Activated T-cell treated with anti-CD3 and anti-CD28 coated beads for 1 hour (primary cell): ENCODE data around the gene COL7A1.
"Not testable (repeated sequence)": the region's sequence is repeated elsewhere in the genome, so short reads cannot be mapped to it uniquely, and the experiment has no call there.

Source experiments
- DNase-seq: peaks from one replicate; pipeline ENCODE4 v3.0.0-alpha.2; 2020; ENCODE audit warnings: low read depth

Gene COL7A1

DNA sequence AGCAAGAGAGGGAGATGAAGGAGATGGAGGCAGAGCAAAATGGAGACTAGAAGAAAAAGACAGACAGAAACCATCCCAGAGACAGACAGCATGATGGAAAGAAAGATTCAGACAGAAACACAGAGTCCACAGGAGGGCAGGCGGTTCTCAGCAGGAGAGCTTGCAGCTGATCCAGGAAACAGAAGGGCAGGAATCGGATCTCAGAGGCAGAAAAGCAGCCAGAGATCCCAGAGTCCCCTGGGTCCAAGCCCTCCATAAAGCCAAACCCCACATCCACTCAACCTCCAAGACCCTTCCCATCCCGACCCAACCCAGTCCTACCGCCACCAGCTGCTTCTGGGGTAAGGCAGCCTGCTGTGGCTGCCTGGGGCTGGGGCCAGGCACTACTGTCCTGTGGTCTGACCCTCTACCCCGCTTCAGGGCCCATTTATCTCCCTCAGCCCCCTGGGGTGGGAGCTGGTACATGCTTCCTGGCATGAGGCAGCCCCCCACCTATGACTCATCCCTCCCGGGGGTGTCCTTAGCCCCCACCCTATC, 31.7 kb downstream of the COL7A1 start, which contains the start of gene UCN2:
TSS of gene UCN2 (minus strand) at position 400 of the 537 bp plus-strand sequence. CDS start 657 bp downstream, outside the sequence.
- DNase-seq = no peak

DNA sequence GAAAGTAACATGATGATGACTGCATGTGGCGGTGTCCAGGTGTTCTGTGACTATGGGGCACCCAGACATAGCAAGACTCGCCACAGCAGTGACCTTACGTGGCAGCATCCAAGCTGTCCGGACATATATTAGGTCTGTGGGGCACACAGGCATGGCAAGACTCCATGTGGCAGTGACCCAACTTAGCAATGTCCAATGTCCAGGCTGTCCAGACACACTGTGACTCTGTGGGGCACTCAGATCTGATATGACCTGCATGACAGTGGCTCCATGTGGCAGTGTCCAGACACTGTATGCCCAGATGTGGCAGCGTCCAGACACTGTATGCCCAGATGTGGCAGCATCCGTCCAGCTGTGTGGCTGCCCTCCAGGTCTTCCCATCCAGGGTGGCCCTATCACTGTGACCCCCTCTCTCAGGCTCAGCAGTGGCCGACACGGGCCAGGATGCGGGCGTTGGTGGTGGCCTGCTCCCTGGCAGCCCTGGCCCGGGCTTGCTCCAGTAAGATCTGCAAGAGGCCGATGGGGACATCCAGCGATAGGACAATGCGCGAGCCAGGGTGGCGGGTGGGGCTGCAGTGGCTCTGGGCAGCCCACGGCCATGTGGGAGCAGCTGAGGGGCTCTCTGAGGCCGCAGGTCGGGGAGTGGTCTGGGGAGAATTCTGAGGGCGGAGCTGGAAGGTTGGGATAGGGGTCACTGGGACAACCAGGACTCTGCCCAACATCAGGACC, 32.6 kb downstream of the COL7A1 start:
- no peak for DNase-seq

DNA sequence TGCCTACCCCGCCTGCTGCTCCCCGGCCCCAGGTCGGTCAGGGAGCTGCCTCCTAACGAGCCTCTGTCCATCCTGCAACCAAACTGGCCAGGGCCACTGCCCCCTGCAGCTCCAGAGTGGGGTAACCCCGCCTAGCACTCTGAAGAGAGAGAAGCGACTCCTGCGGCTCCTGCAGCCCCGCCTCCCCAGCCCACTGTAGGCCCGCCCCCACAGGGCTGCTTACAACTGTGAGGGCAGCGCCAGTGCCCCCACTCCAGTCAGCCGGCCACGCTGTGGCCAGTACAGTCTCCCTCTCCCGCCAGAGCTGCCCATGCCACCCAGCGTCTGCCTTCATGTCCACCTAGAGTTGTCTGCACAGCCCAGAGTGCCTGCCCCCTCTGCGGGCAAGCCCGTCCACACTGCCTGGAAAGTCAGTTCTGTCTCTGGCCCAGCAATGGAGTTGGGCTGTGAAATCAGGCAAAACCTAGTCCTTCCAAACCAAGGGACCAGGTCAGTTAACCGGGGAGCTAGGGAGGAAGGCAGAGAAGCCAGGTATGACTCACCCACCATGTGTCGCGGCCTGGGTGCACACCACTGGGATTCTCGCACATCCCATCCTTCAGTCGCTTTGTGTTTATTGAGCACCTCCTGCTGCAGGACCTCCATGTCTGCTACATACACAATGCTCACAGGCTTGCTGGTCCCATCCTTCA, 33.9 kb downstream of the COL7A1 start:
- DNase-seq = no peak

DNA sequence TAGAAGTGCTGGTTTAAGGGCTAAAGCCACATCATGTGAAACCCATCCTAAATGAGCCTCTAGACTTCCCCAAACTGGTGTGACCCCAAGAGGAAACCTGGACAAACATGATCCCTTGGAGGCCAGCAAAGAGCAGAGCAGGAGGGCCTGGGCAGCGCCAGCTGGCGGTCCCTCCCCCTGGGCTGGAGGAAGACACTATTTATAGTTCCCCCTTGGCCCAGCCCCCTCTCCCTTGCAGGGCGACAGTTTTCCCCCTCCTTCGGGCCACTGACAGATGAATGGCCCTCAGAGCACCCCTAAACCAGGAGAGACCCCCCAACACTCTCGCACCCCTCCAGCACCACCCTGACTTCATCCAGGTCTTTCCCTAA, 34.5 kb downstream of the COL7A1 start:
- DNase-seq = no peak

DNA sequence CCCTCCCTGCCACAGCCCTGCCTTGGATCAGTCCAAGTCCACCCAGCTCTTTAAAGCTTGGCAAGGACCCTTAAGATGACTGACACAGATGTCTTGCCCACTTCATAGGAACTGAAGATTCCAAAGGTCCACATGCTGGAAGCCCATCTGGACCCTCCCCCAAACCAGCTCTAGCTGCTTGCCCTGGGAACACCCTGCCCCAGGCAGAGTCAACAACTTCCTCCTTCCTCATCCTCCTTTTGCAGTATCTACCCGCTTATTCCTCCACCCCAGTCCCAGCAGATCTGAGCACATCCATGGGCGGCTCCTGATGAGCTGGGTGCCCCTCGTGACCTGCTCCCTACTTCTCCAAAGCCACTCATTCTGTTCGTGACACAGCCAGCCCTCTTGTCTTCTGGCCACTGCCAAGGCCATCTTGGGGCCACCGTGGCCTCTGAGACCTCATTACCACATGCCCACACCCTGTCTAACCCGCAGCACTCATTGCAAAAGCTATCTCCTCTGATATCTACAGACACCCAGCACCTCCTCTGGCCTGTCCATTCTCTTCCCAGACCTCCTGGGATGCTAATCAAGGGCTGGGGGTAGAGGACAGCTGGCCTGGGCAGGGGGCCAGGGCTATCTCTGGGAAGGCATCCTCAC, 36.5 kb downstream of the COL7A1 start:
- no peak for DNase-seq

DNA sequence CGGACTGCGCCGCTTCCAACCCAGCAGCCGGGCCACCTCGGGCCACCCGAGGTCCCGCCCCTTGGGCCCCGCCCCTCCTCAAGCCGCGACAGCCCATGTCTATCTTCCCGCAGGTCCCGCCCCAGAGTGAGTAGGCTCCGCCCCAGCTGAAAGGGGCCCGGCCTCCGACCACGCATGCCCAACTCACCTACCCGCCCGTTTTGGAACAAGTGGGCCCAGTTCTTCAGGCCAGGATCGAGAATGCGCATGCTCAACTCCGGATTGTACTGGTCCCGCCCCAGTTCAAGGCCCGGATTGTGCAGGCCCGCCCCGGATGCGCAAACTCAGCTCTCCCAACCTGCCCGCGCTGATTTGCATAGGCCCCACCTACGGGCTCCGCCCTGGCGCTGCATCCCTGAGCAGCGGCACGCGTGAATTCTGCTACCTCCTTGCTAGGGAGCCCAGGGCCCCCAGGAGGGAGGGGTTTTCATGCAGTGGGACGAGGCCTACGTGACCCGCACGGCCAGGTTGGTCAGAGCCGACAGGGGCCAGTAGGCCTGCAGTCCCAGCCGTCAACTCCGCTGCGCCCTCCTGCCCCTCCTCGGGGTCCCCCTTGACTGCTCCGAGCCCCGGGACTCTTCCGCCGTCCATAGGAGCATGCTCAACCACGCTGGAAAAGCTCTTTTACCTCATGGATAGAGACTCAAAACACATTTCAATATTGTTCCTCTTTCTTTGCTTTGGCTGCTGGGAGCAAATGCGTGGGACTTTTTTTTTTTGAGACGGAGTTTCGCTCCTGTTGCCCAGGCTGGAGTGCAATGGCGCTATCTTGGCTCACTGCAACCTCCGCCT, 38.1 kb downstream of the COL7A1 start, which contains the start of gene PFKFB4:
TSS of gene PFKFB4 (minus strand) at position 8 of the 831 bp plus-strand sequence. CDS start 26 bp downstream, outside the sequence.
- DNase-seq = peak; percentile 99

DNA sequence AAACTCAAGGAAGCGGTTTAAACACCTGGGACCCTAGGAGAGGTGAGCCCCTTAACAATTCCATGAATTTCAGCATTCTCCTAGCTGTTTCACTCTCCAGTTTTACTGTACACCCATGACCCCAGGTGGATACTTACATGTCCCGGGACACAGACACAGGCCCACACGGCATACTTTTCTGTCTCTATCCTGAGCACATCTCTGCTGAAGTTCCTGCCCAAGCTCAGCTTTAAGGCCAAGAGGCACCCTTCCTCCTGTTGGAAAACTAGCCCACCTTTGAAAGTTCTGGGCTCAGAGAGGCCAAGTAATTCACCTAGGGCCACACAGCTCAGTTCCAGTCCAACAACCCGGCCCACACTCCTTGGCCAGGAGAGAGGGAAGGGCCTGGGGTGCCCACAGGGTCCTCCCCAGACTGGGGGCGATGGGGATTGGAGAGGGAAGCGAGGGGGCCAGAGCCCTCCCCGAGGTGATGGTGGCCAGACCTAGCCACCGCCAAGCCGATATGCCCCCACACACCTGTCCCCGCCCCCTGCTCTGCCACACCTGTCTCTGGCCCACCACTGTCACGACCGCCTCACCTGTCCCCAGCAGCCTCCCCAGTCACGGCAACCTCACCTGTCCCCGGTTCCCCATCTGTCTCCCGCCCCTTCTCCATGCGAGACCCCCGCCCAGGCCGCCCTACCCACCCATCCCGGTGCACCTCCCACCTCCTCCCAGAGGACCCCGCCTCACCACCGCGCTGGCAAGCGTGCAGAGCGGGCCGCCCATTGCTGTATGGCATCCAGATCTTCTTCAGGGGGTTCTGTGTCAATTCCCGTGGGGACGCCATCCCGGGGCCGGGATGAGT, 39.0 kb downstream of the COL7A1 start:
- DNase-seq = no peak

- no peak for DNase-seq
Observed at GRCh38 chr3:48555231-48555948, 39.7 kb downstream of the COL7A1 start.

- no peak for DNase-seq
Observed at GRCh38 chr3:48553886-48554845, 41.0 kb downstream of the COL7A1 start.

DNA sequence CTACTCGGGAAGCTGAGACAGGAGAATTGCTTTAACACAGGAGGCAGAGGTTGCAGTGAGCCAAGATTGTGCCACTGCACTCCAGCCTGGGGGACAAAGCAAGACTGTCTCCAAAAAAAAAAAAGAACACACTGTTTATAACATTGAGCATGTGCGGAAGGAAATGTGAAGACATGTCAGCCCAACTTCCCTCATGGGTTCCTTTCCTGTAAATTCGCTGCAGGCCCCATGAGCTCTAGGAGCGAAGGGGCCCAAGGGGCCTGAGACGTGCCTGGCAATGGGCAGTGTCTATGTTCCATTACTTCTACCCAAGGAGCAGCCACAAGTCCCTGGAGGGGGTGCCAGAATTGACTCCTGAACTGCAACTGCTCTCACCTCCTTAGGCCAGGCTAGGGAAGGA, 41.8 kb downstream of the COL7A1 start:
- DNase-seq = no peak

DNA sequence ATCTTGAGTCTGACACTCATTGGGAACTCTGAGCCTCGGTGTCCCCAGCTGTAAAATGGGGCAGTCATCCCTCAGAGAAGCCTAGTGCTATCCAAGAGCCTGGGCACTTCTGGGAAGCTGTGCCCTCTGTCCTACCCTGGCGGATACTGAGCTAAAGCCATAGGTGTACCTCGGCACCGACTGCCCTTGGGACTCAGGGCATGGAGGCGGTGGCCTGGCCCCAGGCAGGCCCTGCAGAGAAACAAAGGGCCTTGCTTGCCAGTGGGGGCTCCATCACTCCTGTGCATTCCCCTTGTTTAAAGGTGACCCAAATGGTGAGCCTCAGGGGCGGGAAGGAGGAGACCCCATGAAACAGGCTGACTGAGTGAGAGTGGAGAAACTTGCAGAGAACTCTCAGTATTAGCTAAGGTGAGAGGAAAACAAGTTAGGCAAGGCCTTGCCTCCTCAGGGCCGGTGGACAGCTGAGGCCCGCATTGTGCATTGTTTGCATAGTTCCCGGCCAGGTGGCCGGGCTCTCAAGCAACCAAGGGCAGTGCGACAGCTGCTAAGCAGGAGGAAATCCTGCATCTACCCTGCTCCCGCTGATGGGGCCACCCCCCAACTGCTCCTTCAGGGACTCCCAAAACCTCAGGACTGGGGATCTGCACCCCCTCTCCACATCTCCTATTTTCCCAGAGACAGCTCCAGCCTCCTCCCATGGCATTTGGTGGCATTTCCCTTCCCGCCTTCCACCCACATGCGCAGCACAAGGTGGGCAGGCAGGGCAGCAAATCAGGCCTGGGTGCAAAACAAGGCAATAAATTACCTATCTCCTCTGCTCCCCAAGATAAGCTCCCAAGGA, 42.8 kb downstream of the COL7A1 start:
- DNase-seq = no peak

GRCh38 chr3:48551651-48552050, 43.5 kb downstream of the COL7A1 start:
- DNase-seq = not testable (repeated sequence)

GRCh38 chr3:48548729-48549705, 46.1 kb downstream of the COL7A1 start:
- peak; percentile 83 for DNase-seq

- DNase-seq = no peak
Observed at GRCh38 chr3:48548126-48548525, 47.0 kb downstream of the COL7A1 start.

- no peak for DNase-seq
Observed at GRCh38 chr3:48546203-48546829, 48.8 kb downstream of the COL7A1 start.

- no peak for DNase-seq
Observed at GRCh38 chr3:48544141-48544540, 51.0 kb downstream of the COL7A1 start.
